Uterus (tissue), 4 donors: ENCODE data around the gene COG7. TPM values are rescaled to one million over a fixed set of nuclear protein-coding genes. Genes with fewer than 3 reads are reported as not detected.

Experiments used
- DNase-seq, 2 donors: peaks; one replicate each; pipeline ENCODE4 v3.0.0-alpha.2; 2019 to 2020
- H3K27ac ChIP-seq, 2 donors: fragments of 200-600 bp; sonication (generic); 1 replicate in 1 of 2; 2 replicates in 1 of 2; pipeline ENCODE4 v1.5.1; 2016 to 2018
- H3K27me3 ChIP-seq, 2 donors: fragments of 200-600 bp; sonication (generic); one replicate each; pipeline ENCODE4 v1.5.1; 2018 to 2019; ENCODE audit warnings: control low read depth in 1 of 2
- H3K36me3 ChIP-seq, 2 donors: fragments of 200-600 bp; sonication (generic); one replicate each; pipeline ENCODE4 v1.5.1; 2019; ENCODE audit warnings: control low read depth in 1 of 2
- H3K4me1 ChIP-seq, 2 donors: fragments of 200-600 bp; sonication (generic); one replicate each; pipeline ENCODE4 v1.5.1; 2018 to 2019; ENCODE audit warnings: control low read depth in 1 of 2
- H3K4me3 ChIP-seq, 2 donors: fragments of 200-600 bp; sonication (generic); 1 replicate in 1 of 2; 2 replicates in 1 of 2; pipeline ENCODE4 v1.5.1; 2018 to 2019; ENCODE audit warnings: mild to moderate bottlenecking in 1 of 2
- H3K9me3 ChIP-seq, 2 donors: fragments of 200-600 bp; sonication (generic); one replicate each; pipeline ENCODE4 v1.5.1; 2019; ENCODE audit warnings: control low read depth in 1 of 2
- POLR2A ChIP-seq, 2 donors: fragments of 450-650 bp; IDR thresholded peaks; one replicate each; pipeline ENCODE4 v1.6.1; 2016; ENCODE audit warnings: antibody characterized with exemption in 2 of 2, mild to moderate bottlenecking in 1 of 2, moderate library complexity in 1 of 2
- intact Hi-C: fragments of 100-400 bp; cut with DNase I; formaldehyde crosslinking; loops from one replicate; pipeline ENCODE4 v1.15.1; 2023; ENCODE audit warnings: low total_unique reads
- small RNA-seq: library from RNA; depleted of rRNA; stranded (forward); fragments of <200 nt; gene quantifications from one replicate; pipeline ENCODE3, GENCODE V24; 2016
- total RNA-seq, 4 donors: library from RNA; depleted of rRNA in 3 of 4; stranded (reverse); fragments of >200 nt in 3 of 4; gene quantifications; one replicate each; pipeline versions ENCODE4 v1.1.0 to v1.2.4, GENCODE V29; 2014 to 2023
- TF ChIP-seq, protein P1 (sequence below), 4 experiments: fragments of 200-600 bp in 2 of 4; fragments of 450-650 bp in 2 of 4; sonication (generic) in 2 of 4; IDR thresholded peaks; one replicate each; pipeline ENCODE4 v1.5.1; 2016 to 2019; ENCODE audit warnings: antibody characterized with exemption in 4 of 4, mild to moderate bottlenecking in 2 of 4, moderate library complexity in 1 of 4
- donor health status: DM: yes; HTN: yes; CAD: no.

Gene COG7
- total RNA-seq, 4 donors from 2014 or later = 11.5 to 393 (median 32.2) TPM

DNA sequence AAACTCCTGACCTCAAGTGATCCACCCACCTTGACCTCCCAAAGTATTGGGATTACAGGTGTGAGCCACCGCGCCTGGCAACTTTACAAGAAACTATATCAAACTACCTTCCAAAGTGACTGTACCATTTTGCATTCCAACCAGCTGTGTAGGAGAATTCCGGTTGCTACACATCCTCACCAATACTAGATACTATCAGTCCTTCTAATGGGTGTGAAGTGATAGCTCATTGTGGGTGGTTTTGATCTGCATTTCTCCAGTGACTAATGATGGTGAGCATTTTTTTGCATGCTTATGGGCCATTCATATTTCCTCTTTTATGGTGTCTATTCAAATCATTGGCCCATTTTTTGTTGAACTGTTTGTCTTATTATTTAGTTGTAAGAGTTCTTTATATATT, 113.2 kb downstream of the COG7 start:
- DNase-seq = no peak
- no peaks in the 10 kb centered on the region for H3K4me1 ChIP-seq
- TF ChIP-seq, protein P1, sequence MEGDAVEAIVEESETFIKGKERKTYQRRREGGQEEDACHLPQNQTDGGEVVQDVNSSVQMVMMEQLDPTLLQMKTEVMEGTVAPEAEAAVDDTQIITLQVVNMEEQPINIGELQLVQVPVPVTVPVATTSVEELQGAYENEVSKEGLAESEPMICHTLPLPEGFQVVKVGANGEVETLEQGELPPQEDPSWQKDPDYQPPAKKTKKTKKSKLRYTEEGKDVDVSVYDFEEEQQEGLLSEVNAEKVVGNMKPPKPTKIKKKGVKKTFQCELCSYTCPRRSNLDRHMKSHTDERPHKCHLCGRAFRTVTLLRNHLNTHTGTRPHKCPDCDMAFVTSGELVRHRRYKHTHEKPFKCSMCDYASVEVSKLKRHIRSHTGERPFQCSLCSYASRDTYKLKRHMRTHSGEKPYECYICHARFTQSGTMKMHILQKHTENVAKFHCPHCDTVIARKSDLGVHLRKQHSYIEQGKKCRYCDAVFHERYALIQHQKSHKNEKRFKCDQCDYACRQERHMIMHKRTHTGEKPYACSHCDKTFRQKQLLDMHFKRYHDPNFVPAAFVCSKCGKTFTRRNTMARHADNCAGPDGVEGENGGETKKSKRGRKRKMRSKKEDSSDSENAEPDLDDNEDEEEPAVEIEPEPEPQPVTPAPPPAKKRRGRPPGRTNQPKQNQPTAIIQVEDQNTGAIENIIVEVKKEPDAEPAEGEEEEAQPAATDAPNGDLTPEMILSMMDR (IDR thresholded peaks at IDR 0.05) = no peak
- TF ChIP-seq POLR2A (IDR thresholded peaks at IDR 0.05) = no peak
- no peaks in the 10 kb centered on the region for H3K9me3 ChIP-seq
- H3K27ac ChIP-seq = no peak overlapping the region
- H3K27me3 ChIP-seq = no peaks in the 10 kb centered on the region
- no peaks in the 10 kb centered on the region for H3K36me3 ChIP-seq
- intact Hi-C loops = no loop called here
- H3K4me3 ChIP-seq = no peak overlapping the region

Small RNA genes lying within 50 kb of the gene (small RNA-seq; reads per million reads assigned to genes)
- gene RF00072 = not detected

Other genes with a start within 250 kb of the COG7 start
- gene SCNN1B, start 150.9 kb downstream of the COG7 start, total RNA-seq = 1 to 10 TPM in 3 of 4 donors, under 1 TPM in 1; 0.14 to 9.6 (median 1.9) TPM
- 10 to 100 TPM; 54.8 to 96.0 (median 72.7) TPM for gene GGA2, start 57.3 kb upstream of the COG7 start, total RNA-seq
- 10 to 100 TPM; 18.0 to 81.8 (median 39.5) TPM for gene EARS2, start 104.2 kb upstream of the COG7 start, total RNA-seq
- gene UBFD1, start 104.5 kb upstream of the COG7 start, total RNA-seq = 100 to 1,000 TPM in 1 of 4 donors, 10 to 100 TPM in 3; 26.5 to 142 (median 67.0) TPM
- gene NDUFAB1, start 143.1 kb upstream of the COG7 start, total RNA-seq = 100 to 1,000 TPM in 1 of 4 donors, 10 to 100 TPM in 3; 48.0 to 161 (median 59.0) TPM
- gene PALB2, start 188.1 kb upstream of the COG7 start, total RNA-seq = 10 to 100 TPM in 2 of 4 donors, 1 to 10 TPM in 2; 1.5 to 11.3 (median 6.5) TPM
- gene DCTN5, start 188.3 kb upstream of the COG7 start, total RNA-seq = 10 to 100 TPM in 3 of 4 donors, 1 to 10 TPM in 1; 5.6 to 67.2 (median 27.9) TPM
- 10 to 100 TPM in 1 of 4 donors, 1 to 10 TPM in 2, not detected in 1; 3.4 to 10.7 (median 4.4) TPM for gene PLK1, start 225.7 kb upstream of the COG7 start, total RNA-seq